Upper lobe of left lung (tissue), 6 donors: ENCODE results near the gene ATRNL1. TPM values are rescaled to one million over a fixed set of nuclear protein-coding genes. Genes with fewer than 3 reads are reported as not detected.

Source experiments
- ATAC-seq, 2 donors: fragments of 200-7000 bp; cut with Tn5 transposase; one replicate each; pipeline ENCODE4 v1.9.1; 2022; ENCODE audit warnings: mild to moderate bottlenecking in 2 of 2, moderate library complexity in 2 of 2; ENCODE audit not compliant: low FRiP score in 2 of 2
- DNase-seq, 2 donors: peaks; one replicate each; pipeline ENCODE4 v3.0.0-alpha.2; 2019 to 2020
- H3K27ac ChIP-seq, 4 donors: fragments of 200-600 bp; sonication (generic); one replicate each; pipeline ENCODE4 v1.5.1; 2016 to 2019
- H3K27me3 ChIP-seq, 4 donors: fragments of 200-600 bp; sonication (generic); one replicate each; pipeline ENCODE4 v1.5.1; 2017 to 2019
- H3K36me3 ChIP-seq, 4 donors: fragments of 200-600 bp; sonication (generic); one replicate each; pipeline ENCODE4 v1.5.1; 2016 to 2019
- H3K4me1 ChIP-seq, 4 donors: fragments of 200-600 bp; sonication (generic); one replicate each; pipeline ENCODE4 v1.5.1; 2018 to 2019
- H3K4me3 ChIP-seq, 4 donors: fragments of 200-600 bp; sonication (generic); one replicate each; pipeline ENCODE4 v1.5.1; 2017 to 2019; ENCODE audit warnings: mild to moderate bottlenecking in 2 of 4, moderate library complexity in 1 of 4
- H3K9me3 ChIP-seq, 4 donors: fragments of 200-600 bp; sonication (generic); one replicate each; pipeline ENCODE4 v1.5.1; 2018 to 2019
- EP300 ChIP-seq, 4 donors: sonication (generic); formaldehyde crosslinking; IDR thresholded peaks; one replicate each; pipeline ENCODE4 v1.5.1; 2017; ENCODE audit warnings: antibody characterized with exemption in 4 of 4, control low read depth in 2 of 4
- POLR2A ChIP-seq, 4 donors: fragments of 450-650 bp; IDR thresholded peaks; one replicate each; pipeline ENCODE4 v1.5.1; 2016 to 2017; ENCODE audit warnings: antibody characterized with exemption in 4 of 4, mild to moderate bottlenecking in 2 of 4
- POLR2AphosphoS5 ChIP-seq, 2 donors: sonication (generic); formaldehyde crosslinking; IDR thresholded peaks; one replicate each; pipeline ENCODE4 v1.5.1; 2017; ENCODE audit warnings: antibody characterized with exemption in 2 of 2
- WGBS, 2 donors: methylation state at CpG; one replicate each; pipeline ENCODE4 v1.1.5; 2017 to 2018; 5-methylcytosine and 5-hydroxymethylcytosine counted together
- total RNA-seq, 6 donors: library from RNA; depleted of rRNA in 4 of 6; stranded (reverse); fragments of >200 nt in 4 of 6; gene quantifications; one replicate each; pipeline versions ENCODE4 v1.1.0 to v1.2.1, GENCODE V29; 2016 to 2021
- TF ChIP-seq, protein P1 (sequence below), 6 experiments: fragments of 450-650 bp in 4 of 6; fragments of 200-600 bp in 2 of 6; sonication (generic) in 2 of 6; IDR thresholded peaks; one replicate each; pipeline ENCODE4 v1.5.1; 2016 to 2019; ENCODE audit warnings: antibody characterized with exemption in 6 of 6
- donor health status: DM: no; HTN: no; CAD: no; lungs with moderate emphysema.
- donor health status: DM: no; HTN: yes; CAD: no; lungs with severe emphysema.

The ATRNL1 gene
- total RNA-seq, 6 donors from 2014 or later = 0.11 to 1.0 (median 0.39) TPM

DNA sequence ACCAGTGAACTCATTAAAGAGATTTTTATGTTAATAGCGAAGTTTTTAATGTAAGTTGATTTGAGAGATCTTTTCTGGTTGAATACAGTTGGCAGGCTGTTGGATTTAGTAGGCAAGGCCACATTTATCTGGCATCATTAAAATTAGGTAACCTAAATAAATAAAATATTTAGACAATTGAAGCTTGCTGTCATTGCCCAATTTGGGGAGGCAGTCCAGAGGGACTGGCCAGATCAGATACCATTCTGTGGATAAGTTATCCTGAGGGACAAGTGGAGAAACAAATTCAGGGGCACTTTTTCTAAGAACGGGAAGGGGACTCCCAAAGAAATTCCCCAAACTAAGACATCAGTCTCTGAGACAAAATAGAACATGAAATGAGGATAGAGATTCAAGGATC is 782.0 kb downstream of the ATRNL1 start:
- H3K4me1 ChIP-seq = no peaks in the 10 kb centered on the region
- H3K27ac ChIP-seq = no peak overlapping the region
- DNase-seq (no peak), ATAC-seq (no peak)
- TF ChIP-seq, protein P1, sequence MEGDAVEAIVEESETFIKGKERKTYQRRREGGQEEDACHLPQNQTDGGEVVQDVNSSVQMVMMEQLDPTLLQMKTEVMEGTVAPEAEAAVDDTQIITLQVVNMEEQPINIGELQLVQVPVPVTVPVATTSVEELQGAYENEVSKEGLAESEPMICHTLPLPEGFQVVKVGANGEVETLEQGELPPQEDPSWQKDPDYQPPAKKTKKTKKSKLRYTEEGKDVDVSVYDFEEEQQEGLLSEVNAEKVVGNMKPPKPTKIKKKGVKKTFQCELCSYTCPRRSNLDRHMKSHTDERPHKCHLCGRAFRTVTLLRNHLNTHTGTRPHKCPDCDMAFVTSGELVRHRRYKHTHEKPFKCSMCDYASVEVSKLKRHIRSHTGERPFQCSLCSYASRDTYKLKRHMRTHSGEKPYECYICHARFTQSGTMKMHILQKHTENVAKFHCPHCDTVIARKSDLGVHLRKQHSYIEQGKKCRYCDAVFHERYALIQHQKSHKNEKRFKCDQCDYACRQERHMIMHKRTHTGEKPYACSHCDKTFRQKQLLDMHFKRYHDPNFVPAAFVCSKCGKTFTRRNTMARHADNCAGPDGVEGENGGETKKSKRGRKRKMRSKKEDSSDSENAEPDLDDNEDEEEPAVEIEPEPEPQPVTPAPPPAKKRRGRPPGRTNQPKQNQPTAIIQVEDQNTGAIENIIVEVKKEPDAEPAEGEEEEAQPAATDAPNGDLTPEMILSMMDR (IDR thresholded peaks at IDR 0.05) = no peak
- TF ChIP-seq POLR2A (IDR thresholded peaks at IDR 0.05) (no peak), POLR2AphosphoS5 (IDR thresholded peaks at IDR 0.05) (no peak), EP300 (IDR thresholded peaks at IDR 0.05) (no peak)
- H3K4me3 ChIP-seq = no peak overlapping the region
- no peaks in the 10 kb centered on the region for H3K36me3 ChIP-seq
- 85 to 93% methylated on average over 2 of the region's 2 CpGs for WGBS, 2 donors
- H3K9me3 ChIP-seq = no peaks in the 10 kb centered on the region
- H3K27me3 ChIP-seq = no peaks in the 10 kb centered on the region

- Histone ChIP-seq H3K9me3 (no peaks in the 10 kb centered on the region), H3K4me3 (no peak overlapping the region), H3K4me1 (no peaks in the 10 kb centered on the region), H3K27me3 (no peaks in the 10 kb centered on the region), H3K36me3 (no peaks in the 10 kb centered on the region), H3K27ac (no peak overlapping the region)
- TF ChIP-seq, protein P1 (IDR thresholded peaks at IDR 0.05) = no peak
- TF ChIP-seq POLR2A (IDR thresholded peaks at IDR 0.05) = no peak
- no peak for TF ChIP-seq POLR2AphosphoS5 (IDR thresholded peaks at IDR 0.05)
- no peak for TF ChIP-seq EP300 (IDR thresholded peaks at IDR 0.05)
- ATAC-seq (no peak), DNase-seq (no peak)
- 50 to 56% methylated on average over 6 of the region's 6 CpGs for WGBS, 2 donors
Observed at GRCh38 chr10:115879372-115880089, 786.4 kb downstream of the ATRNL1 start.

GRCh38 chr10:115882021-115882420 is 788.9 kb downstream of the ATRNL1 start:
- TF ChIP-seq, protein P1 (IDR thresholded peaks at IDR 0.05) = no peak
- TF ChIP-seq EP300 (IDR thresholded peaks at IDR 0.05) = no peak
- no peak for TF ChIP-seq POLR2A (IDR thresholded peaks at IDR 0.05)
- no peak for TF ChIP-seq POLR2AphosphoS5 (IDR thresholded peaks at IDR 0.05)
- WGBS, 2 donors = 69 to 86% methylated on average over 4 of the region's 4 CpGs
- Histone ChIP-seq H3K27ac (no peak overlapping the region), H3K27me3 (no peaks in the 10 kb centered on the region), H3K4me3 (no peak overlapping the region), H3K36me3 (no peaks in the 10 kb centered on the region), H3K4me1 (no peaks in the 10 kb centered on the region), H3K9me3 (no peaks in the 10 kb centered on the region)
- ATAC-seq (no peak), DNase-seq (no peak)

- H3K4me3 ChIP-seq = no peak overlapping the region
- H3K27ac ChIP-seq = no peak overlapping the region
- H3K4me1 ChIP-seq = no peaks in the 10 kb centered on the region
- H3K36me3 ChIP-seq = no peaks in the 10 kb centered on the region
- TF ChIP-seq POLR2A (IDR thresholded peaks at IDR 0.05) = no peak
- TF ChIP-seq EP300 (IDR thresholded peaks at IDR 0.05) = no peak
- TF ChIP-seq, protein P1 (IDR thresholded peaks at IDR 0.05) = no peak
- no peak for TF ChIP-seq POLR2AphosphoS5 (IDR thresholded peaks at IDR 0.05)
- 94 to 96% methylated on average over 1 of the region's 1 CpG for WGBS, 2 donors
- DNase-seq (no peak), ATAC-seq (no peak)
- no peaks in the 10 kb centered on the region for H3K27me3 ChIP-seq
- H3K9me3 ChIP-seq = no peaks in the 10 kb centered on the region
Observed at GRCh38 chr10:115883372-115883771, 790.2 kb downstream of the ATRNL1 start.

- H3K27me3 ChIP-seq = no peaks in the 10 kb centered on the region
- TF ChIP-seq POLR2AphosphoS5 (IDR thresholded peaks at IDR 0.05) (no peak), EP300 (IDR thresholded peaks at IDR 0.05) (no peak), POLR2A (IDR thresholded peaks at IDR 0.05) (no peak)
- TF ChIP-seq, protein P1 (IDR thresholded peaks at IDR 0.05) = no peak
- no peak overlapping the region for H3K27ac ChIP-seq
- WGBS, 2 donors = 91 to 92% methylated on average over 5 of the region's 5 CpGs
- ATAC-seq (no peak), DNase-seq (no peak)
- H3K36me3 ChIP-seq = no peaks in the 10 kb centered on the region
- H3K4me1 ChIP-seq = no peaks in the 10 kb centered on the region
- no peak overlapping the region for H3K4me3 ChIP-seq
- H3K9me3 ChIP-seq = no peaks in the 10 kb centered on the region
Observed at GRCh38 chr10:115884331-115884730, 791.2 kb downstream of the ATRNL1 start.
